Erythroblast (primary cell): ENCODE measurements around the gene FNDC3B.

Experiments
- GATA1 ChIP-seq: IDR thresholded peaks from 2 replicates; pipeline ENCODE4 v1.6.1; 2011; ENCODE audit warnings: low read depth, mild to moderate bottlenecking, control low read depth, low read length, moderate library complexity
- POLR2A ChIP-seq: IDR thresholded peaks from 2 replicates; pipeline ENCODE4 v1.6.1; 2011; ENCODE audit warnings: mild to moderate bottlenecking, low read length

DNA sequence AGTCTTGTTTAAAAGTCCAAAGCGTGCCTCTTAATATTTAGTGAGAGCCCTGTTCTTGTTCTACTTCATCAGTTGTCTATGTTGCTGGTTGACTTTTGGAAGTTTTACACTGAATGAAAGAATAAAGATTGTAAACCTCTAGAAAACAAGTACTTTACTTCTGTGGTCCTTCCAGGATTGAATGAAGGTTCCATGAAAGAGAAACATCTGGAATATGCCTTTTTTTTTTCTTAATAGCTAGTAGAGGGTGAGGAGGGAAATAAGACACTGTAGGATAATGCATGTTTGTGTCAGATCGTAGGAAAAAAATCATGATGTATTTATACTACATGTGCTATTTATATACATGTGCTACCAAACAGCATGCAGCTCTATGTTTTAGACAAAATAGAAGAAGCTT lies 205.9 kb downstream of the FNDC3B start:
- TF ChIP-seq GATA1 (no peak), POLR2A (no peak)
